Fibroblast of skin of right quadriceps (primary cell): Measurements from ENCODE around the gene USP32.
"Not testable (repeated sequence)": the region's sequence is repeated elsewhere in the genome, so short reads cannot be mapped to it uniquely, and the experiment has no call there.

ENCODE experiments used
- DNase-seq: peaks from one replicate; pipeline ENCODE4 v3.0.0-alpha.2; 2013

The USP32 gene

DNA sequence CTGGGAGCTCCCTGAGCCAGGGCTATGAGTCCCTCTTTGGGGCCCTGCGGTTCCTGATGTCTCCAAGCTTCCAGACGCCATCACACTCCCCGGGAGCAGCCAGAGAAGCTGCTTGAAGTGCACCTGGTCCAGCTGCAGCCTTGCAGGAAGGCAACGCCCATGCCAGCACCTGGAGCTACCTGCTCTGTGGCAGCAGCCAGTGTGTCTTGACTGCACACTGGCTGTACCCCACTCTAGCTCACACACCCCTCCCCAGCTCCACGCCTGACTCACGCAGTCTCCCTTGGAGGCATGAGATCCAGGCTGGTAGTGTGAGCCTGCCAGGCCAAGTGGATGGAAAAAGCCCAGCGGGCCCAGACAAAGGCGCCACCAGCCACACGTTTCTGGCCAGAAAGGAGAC lies 63.3 kb downstream of the USP32 start:
- no peak for DNase-seq

DNA sequence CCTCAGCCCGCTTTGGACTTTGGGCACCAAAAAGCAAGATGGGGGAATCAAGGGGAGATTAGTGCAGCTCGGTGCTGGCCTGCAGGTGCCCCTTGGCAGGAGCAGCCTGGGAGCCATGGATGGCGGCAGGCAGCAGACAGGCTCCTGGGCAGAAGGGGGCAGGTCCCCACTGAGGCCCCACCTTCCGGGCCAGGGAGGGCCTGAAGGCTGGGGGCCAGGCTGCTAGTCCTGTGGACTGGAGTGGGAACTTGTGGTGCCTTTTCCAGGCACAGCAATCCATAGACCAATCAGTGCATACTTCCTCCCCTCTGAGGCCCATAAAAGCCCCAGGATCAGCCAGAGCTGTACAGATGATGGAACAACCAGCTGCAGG lies 64.0 kb downstream of the USP32 start:
- DNase-seq, result no peak

DNA sequence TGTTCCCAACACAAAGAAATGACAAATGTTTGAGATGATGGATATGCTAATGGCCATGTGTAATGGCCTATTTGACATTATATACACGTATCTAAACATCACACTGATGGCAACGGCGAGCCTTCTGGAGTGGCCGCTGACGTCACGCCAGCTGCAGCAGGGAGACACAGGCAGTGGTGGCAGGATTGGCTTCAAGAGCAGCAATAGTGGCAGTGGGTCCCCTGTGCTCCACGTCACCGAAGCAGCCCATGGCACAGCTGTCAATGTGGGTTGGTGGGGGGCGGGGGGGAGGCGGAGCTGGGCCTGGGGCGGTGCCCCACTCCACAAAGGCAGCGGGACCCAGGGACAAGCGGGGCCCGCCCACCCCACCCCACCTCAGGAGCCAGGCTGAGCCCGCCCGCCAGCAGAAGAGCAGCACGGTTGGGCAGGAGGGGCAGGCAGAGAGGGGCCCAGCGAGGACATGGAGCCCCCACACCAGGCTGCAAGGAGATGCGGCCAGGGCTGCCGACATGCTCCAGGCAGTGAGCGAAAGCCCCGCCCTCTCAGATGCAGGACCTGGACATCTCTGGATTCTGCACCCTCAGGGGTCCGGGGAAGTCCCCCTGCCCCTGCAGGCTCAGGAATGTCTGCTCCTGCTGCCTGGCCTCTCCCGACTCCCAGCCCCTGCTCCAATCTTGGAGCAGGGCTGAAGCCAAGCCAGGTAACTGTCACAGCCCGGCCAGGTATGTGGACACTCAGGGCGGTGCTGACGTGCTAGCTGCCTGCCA lies 64.6 kb downstream of the USP32 start:
- DNase-seq, result no peak

DNA sequence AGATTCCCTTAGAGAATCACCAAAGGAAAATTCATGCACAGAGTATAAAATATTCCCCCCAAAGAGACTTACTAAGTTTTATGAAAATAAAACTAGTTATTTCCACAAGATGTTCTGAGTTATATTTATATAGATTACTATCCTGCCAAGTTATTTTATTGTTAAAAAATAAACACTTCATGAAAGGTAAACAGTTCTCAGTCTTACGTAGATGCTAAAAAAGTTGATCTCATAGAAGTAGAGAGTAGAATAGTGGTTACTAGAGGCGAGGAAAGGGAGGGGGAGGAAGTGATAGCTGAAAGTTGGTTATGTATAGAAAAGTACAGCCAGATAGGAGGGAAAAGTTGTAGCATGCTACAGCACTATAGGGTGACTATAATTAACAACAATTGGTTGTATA lies 65.2 kb downstream of the USP32 start:
- DNase-seq, result no peak

DNA sequence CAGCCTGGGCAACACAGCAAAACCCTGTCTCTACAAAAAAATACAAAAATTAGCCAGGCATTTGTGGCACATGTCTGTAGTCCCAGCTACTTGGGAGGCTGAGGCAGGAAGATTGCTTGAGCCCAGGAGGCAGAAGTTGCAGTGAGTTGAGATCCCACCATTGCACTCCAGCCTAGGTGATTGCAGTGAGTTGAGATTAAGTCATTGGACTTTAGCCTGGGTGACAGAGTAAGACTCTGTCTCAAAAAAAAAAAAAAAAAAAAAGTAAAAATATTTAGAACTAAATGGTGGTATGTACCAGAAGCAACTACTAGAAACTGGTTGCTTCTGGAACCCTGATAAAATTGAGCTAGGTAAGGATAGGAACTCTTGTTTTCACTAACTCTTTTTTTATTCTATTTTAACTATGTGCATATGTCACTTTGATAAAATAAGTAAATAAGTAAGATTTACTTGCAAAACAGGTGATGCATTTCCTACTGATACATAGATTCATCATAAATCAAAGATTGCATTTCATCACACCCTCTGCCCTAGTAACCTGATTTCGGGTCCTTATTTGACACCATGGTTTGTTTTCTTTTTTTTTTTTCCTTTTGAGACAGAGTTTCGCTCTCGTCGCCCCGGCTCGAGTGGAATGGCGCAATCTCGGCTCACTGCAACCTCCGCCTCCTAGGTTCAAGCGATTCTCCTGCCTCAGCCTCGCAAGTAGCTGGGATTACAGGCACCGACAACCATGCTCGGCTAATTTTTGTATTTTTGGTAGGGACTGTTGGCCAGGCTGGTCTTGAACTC lies 66.0 kb downstream of the USP32 start:
- no peak for DNase-seq

DNA sequence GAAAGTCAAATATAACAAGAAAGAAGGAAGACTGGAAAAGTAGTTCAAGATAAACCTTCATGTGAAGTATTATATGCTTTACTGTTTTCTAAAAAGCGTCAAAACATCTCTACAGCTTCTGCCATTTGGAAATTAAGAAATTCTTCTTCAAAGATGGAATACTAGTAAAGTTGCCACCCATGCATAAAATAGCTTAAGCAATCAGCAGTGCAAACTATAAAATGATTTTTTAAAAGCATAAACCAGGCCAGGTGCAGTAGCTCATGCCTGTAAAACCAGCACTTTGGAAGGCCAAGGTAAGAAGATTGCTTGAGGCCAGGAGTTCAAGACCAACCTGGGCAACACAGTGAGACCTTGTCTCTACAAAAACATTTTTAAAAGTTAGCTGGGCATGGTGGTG lies 68.2 kb downstream of the USP32 start:
- no peak for DNase-seq

DNA sequence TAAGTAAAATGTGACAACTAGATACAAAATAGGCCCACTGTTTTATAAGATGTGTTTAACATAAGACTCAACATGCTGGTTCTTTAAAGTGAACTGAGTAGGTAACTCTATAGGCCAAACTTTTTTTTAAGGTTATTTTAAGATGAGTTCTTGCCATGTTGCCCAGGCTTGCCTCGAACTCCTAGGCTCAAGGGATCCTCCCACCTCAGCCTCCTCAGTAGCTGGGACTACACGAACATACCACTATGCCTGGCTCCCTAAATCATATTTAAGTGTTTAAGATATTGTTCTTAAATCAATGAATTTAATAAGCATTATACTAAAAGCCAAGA lies 69.9 kb downstream of the USP32 start:
- DNase-seq, result no peak

DNA sequence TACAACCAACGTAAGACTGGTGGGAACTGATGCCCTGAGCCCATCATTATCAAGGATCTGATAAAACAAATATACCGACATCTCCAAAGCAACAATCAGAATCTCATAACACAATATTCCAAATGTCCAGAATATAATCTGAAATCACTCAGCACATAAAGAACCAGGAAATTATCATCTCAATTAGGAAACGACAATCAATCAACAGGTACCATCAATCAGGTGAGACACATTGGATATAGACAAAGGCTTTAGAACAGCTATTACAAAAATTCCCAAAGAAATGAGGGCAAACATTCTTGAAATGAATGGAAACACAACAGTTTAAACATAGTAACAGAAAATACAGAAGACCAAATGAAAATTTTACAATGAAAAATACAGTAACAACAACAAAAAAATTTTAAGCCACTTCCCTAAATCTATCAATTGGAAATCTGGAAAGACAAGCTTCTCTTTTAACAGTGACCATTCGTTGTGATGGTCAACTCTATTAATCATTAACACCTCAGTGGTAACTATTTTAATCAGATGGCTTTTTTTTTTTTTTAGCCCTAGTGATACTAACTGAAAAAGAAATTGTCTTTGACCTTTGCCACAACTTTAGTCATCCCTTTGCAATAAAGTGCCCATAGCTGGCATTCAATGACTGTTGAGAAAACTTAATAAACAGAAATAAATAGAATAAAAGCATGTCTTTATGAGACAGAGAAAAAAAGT lies 70.4 kb downstream of the USP32 start:
- no peak for DNase-seq

DNA sequence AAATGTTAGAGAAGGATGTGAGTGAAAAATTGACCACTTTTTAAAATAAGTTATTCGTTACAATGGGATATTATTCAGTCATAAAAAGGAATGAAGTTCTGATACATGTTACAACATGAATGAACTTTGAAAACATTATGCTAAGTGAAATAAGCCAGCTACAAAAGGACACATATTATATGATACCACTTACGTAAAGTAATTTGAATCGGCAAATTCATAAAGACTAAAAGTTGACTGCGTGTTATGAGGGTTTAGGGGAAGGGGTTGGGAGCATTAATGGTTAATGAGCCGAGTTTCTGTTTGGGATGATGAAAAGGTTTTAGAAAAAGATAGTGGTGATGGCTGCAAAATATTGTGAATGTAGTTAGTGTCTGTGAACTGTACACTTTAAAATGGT lies 73.1 kb downstream of the USP32 start:
- DNase-seq, result no peak

DNA sequence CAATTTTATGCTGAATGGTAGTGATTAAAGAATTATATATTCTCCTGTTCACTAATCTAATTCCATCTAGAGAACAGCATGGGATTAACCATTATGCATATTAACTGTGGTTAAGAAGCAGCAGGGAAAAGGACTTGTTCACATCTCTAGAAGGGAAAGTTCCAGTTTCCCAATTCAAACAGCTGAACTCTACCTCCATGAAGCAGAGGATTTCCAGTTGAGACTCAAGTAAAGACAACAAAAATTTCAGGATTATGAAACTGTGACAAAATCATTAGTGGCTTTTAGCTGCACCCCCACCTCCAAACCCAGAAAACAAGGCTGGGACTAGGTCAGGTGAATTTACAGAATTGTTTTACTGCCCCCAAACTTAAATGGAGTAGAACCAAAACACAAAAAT lies 73.6 kb downstream of the USP32 start:
- DNase-seq, result no peak

DNA sequence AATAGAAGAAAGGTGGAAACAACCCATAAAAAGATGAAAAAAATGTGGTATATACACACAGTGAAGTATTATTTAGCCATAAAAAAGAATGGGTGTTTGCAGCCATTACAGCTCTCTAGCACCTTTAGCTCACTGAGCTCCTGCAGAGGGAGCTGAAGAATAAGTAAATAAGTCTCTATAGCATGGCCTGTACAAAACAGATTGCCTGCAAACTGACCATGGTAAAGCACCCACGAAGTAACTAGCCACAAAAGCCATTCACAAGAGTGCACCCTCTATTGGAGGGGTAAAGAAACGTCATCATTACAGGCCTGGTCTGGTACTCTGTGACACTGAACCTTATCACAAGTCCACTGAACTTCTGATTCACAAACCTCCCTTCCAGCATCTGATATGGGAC lies 76.3 kb downstream of the USP32 start:
- DNase-seq, result no peak

DNA sequence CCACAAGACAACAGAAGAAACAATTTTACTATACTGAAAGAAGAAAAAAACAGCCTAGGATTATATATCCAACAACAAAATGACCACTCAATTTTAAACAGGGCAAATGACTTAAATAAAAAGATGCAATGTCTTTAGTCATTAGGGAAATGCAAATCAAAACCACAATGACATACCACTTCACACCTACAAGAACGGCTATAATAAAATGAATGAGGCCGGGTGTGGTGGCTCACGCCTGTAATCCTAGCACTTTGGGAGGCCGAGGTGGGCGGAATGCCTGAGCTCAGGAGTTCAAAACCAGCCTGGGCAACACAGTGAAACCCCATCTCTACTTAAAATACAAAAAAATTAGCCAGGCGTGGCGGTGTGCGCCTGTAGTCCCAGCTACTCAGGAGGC lies 77.0 kb downstream of the USP32 start:
- not testable (repeated sequence) for DNase-seq

DNA sequence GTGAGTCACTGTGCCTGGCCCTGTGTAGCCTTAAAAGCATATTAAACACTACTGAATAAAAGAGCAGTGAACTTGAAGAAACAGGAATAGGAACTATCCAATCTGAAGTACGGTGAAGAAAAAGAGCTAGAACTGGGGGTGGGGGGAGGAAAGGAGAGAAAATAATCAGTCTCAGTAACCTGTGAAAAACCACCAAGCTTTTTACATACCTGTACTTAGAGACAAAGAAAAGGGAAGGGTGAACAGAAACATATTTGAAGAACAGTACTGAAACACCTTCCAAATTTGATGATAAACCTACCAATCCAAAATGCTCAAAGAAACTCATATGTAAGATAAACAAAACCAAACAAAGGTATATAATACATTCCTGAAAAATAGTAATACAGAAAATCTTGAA lies 77.5 kb downstream of the USP32 start:
- no peak for DNase-seq

DNA sequence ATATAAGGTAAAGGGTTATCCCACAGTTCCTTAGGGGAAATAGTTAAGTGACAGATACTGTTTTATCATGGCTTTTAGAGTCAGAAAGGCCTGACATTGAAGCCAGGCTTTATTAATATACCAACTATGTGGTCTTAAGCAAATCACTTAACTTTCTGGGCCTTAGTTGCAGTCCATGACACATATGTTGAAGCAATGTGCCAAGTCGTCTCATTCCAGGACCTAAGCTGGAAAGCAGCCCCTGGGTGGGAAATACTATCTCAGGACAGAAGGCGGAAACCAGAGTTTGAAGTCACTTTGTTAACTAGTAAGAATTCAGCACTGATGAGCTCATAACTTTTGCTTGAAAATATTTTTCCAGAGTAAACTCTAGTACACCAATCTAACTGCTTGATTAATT lies 80.0 kb downstream of the USP32 start:
- peak; percentile 70 for DNase-seq

DNA sequence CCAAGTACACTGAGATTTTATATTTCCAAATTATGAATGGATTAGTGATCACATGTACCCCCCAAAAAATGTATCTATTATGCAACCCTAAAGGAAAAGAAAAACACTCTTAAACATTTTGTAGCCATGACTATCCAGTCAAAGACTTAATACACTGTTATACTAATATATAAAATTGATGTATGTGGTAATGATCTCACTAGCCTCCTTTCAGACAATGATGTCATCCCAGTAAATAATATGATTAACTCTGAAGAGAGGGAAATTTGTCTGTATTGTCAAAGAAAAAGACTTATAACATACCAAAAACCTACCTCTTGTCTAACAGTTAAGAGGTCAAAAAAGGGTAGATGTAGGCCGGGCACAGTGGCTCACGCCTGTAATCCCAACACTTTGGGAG lies 80.7 kb downstream of the USP32 start:
- DNase-seq, result peak; percentile 8

DNA sequence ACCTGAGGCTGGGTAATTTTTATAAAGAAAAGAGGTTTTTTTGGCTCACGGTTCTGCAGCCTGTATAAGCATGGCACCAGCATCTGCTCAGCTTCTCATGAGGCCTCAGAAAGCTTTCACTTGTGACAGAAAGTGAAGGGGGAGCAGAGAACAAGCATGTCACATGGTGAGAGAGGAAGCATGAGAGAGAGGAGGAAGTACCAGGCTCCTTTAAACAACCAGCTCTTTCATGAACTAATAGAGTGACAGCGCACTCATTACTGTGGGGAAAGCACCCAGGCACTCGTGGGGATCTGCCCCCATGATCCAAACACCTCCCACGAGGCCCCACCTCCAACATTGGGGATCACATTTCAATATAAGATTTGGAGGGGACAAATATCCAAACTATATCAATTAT lies 86.8 kb downstream of the USP32 start:
- DNase-seq, result no peak

DNA sequence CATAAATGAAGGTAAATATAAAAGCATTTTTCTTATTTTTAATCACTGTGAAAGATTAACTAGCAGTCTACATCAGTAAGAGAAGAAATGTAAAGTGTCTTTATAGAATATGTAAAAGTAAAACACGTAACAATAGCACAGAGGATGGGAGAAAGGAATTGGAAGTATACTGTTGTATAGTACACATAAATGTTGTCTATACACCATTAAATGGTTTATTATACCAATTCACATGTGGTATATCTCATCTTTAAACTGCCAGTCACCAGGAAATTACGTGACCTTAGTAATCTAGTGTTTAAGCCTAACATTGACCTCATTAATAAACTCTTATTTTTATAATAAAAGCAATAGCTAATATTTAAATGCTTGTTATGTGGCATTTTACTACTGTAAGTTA lies 87.4 kb downstream of the USP32 start:
- DNase-seq, result no peak

DNA sequence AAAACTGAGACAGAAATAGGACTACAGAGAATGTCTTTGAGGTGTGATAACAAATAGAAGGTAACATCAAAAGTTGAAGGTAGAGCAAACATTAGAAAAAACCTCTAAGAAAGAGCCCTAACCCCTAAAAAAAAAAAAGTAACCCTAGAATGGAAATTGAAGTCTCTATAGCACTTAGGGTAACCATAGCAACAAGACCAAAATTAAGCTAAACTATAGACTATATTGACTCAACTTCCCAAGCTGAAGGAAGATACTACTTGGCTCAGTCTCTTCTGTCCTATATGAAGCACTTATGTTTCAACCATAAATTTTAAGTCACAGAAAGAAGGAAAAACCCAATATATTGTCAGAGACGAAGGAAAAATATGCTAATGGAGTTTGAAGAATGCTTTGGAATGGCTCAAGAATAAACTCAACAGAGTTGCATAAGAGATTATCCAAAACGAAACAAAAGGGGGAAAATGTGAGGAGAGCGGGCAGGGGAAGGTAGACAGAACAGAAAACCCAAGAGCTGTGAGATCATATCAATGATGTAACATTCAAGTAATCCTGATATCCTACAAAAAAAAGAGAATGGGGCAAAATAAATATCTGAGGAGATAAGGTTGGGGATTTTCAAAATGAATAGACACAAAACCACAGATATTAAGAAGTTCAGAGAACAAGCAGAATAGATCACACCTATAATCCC lies 88.4 kb downstream of the USP32 start:
- no peak for DNase-seq

DNA sequence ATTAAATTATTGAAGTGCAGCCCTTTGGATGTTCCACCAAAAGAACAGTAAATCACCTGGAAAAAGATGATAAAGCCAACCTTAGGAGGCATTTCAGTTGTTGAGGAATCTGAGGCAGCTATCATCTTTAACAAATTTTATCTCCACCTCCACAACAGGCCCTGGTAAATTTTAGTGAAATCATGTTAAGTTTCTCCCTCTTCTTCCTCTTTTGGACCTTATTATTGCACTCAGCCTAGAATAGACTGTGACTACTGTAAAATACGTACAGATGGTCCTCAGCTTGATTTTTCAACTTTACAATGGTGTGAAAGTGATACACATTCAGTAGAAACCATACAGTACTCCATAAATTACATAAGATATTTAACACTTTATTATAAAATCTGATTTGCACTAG lies 90.3 kb downstream of the USP32 start:
- no peak for DNase-seq

DNA sequence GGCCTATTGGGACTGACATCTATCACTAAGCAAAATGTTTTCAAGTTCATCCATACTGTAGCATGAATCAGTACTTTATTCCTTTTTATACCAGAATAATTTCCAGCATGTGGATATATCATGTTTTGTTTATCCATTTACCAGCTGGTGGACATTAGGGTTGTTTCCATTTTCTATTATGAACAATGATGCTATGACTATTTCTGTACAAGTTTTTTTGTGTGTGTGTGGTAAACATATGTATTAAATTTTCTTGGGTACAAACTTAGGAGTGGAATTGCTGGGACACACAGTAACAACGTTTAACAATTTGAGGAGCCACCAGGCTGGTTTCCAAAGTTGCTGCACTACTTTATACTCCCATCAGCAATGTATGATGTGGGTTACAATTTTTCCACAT lies 91.0 kb downstream of the USP32 start:
- DNase-seq, result no peak

DNA sequence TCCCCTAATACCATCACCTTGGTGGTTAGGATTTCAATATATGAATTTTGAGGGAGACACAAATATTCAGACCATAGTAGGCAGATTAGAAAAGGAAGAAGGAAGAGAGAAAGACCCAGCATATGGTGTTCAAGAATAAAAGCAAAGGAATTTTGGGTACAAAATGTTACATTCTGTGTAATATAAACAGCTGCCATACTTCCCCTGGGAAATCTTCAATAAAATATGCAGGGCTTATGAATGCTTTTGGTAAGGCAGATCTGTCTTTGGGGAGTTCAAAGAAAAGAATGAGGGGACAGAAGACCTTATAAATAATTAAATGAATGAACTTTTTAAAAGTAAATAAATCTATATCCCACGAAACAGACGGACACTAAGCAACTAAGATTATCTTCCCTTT lies 91.9 kb downstream of the USP32 start:
- no peak for DNase-seq

DNA sequence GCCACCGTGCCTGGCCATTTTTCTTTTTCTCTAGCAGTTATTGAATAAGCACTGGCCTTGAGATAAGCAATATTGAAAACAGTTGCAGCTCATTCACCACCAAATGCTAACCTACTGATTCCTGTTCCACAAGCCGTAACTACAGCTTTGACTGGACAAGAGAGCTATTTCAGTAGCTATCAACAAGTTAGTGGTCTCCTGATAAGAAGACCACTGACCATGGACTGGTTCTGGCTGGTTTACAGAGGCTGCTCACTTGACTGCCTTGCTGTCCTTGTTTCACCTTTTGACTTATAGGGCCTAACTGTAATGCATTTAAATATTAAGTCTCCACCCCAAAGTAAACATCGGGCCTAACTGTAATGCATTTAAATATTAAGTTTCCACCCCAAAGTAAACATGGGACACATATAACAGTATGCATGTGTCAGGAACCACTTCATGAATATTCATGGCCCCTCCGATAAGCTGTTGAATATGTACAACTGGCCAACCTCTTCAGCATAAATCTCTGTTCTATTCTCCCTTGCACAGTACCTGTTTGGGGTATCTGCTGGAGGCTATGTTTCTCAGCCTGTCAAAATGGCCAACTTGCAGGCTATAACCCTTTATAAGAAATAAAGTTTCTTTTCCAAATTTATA lies 94.1 kb downstream of the USP32 start:
- no peak for DNase-seq

DNA sequence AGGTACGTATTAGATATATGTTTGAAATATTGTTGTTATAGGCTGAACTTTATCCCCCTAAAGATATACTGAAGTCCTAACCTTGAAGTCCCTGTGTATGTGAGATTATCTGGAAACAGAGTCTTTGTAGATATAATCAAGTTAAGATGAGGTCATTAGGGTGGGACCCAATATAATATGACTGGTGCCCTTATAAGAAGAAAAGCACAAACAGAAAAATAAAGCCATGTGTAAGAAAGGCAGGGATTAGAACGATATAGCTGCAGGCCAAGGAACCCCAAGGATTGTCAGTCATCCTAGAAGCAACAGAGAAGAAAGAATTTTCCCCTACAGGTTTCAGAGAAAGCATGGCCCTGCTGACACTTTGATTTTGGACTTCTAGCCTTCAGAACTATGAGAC lies 95.8 kb downstream of the USP32 start:
- no peak for DNase-seq
